OCI-M2 (cell line): ENCODE data around the gene TNFRSF14.

Experiments
- DNase-seq: peaks from one replicate; lab custom pipeline; 2025; ENCODE audit not compliant: unreplicated experiment; lab: John Stamatoyannopoulos, UW

The TNFRSF14 gene

DNA sequence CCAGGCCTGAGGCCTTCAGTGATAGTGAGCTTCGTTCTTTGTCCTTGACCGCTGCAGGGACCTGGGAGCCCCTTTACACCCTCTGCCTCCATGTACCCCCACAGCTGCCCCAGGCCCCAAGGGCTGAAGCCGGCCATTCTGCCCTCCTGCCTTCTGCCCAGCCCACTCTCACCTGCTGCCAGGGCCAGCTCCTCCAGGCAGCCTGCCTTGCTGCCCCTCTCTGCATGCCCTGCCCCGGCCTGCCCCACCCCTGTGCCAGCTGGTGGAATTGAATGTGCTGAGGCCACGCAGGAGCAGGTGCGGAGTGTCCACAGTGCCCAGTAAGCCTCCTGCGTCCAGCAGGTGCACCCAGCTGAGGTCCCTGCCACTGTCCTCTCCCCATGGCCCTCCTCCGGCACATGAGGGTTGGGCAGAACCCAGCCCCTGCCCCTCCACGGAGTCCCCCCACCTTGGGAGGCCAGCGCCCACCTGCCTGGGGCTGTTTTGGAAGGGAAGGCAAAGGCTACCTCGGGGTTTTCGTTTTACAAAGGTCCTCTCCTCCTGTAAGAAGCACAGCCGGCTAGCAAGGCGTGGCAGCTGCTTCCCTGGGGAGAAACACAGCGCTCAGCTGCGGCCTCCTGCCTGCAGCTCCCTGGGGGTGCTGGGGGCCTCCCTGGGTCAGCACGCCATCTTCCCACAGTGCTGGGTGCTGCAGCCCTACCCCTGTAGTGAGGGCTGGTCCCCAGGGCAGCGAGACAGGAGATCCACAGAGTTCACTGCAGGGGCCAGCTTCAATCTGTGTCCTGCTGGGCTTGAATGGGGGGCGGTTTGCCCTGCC, 55.7 kb downstream of the TNFRSF14 start:
- DNase-seq, result no peak

DNA sequence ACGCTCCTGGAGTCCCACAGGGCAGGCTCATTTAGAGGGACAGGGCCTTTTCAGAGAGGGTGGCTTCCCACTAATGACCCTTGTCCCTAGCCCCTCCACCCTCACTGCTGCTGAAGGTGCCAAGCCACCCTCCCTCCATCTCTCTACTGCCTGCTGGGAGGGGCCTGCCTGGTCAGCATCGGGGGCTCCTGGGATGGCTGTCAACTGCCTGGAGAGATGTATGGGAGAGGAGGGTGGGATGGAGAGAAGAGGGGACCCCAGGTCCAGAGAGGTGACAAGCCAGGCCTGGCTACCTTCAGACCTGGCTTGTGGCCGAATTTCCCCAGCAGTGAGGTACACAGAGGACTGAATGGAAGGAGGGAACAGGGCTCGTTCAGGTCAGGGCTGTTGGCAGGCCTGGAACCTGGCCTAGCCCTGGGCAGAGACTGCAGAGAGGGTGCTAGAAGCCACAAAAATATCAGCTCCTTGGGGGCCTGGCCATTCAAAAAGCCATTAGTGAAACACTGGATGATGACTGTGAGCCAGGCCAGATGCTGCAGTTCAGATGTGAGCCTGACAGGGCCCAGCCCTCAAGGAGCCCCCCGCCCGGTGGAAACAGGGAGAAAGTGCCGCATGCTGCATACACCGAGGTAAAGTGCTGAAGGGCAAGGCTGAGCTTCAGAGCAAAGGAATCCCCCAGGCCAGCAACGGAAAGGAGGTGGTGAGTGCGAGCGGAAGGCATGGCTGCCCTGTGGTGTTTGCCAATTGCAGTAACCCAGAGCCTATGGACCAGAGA, 56.6 kb downstream of the TNFRSF14 start:
- no peak for DNase-seq
